ENCODE data around the gene ALOX5AP. TPM values are rescaled to one million over a fixed set of nuclear protein-coding genes. Genes with fewer than 3 reads are reported as not detected.

Gene ALOX5AP
- total RNA-seq, 1 experiment from 2014 or later: not detected

DNA sequence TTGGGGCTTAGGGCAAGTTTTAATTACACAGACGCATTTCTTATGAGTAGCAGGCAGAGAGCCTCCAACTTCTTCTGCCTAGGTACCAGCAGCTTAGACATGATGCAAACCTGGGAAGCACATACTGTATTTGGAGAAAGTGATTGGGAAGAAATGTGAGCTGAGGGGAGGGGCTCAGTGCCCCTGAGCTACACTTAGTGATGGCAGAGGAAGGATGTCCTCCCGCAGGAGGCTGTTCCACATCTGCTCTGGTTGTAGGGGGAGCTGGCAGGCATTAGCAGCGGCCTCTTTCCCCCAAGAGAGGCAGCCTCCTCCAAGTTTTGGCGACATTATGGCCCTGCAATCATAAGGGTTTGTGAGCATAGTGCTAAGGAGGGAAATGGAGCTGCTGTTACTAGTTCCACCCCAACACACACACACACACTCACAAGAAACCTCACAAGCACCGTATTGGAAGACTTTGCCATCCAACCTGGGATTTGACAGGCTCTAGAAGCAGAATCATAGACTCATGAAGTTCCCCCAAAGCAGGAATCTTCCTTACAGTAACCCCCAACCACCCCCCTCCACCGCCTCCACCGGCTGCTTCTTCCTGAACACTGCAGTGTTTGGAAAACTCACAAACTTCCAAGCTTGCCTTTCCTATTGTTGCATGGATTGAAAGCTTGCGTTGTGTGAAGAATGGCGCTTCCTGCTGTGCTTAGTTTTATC, 3.3 kb downstream of the ALOX5AP start:
- ChIA-PET CTCF (no interaction called here), POLR2A (ENCODE audit: low non-redundant PET) (interaction anchor here (0.5 to 0.6 kb wide), 2 partner anchors 17 to 274 kb away, joined by 4 to 8 read pairs; no protein-coding TSS in a partner anchor)
- TF ChIP-seq, protein P1, sequence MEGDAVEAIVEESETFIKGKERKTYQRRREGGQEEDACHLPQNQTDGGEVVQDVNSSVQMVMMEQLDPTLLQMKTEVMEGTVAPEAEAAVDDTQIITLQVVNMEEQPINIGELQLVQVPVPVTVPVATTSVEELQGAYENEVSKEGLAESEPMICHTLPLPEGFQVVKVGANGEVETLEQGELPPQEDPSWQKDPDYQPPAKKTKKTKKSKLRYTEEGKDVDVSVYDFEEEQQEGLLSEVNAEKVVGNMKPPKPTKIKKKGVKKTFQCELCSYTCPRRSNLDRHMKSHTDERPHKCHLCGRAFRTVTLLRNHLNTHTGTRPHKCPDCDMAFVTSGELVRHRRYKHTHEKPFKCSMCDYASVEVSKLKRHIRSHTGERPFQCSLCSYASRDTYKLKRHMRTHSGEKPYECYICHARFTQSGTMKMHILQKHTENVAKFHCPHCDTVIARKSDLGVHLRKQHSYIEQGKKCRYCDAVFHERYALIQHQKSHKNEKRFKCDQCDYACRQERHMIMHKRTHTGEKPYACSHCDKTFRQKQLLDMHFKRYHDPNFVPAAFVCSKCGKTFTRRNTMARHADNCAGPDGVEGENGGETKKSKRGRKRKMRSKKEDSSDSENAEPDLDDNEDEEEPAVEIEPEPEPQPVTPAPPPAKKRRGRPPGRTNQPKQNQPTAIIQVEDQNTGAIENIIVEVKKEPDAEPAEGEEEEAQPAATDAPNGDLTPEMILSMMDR (conservative IDR thresholded peaks at IDR 0.05; ENCODE audit: low read depth, low read length): no peak
- TF ChIP-seq EZH2 (IDR thresholded peaks at IDR 0.05; ENCODE audit: borderline replicate concordance, low read depth, low read length, poor library complexity, severe bottlenecking): no peak
- intact Hi-C loops (cut with micrococcal nuclease; ENCODE audit: unreplicated experiment): no loop called here
- H3K27ac ChIP-seq (ENCODE audit: low read depth, low read length, poor library complexity, severe bottlenecking): no peak overlapping the region
- peaks cover 18% of the 10 kb centered on the region for H3K4me1 ChIP-seq (ENCODE audit: insufficient read depth, low read length, poor library complexity, severe bottlenecking)
- DNase-seq (ENCODE audit: low spot score): peak; percentile 14
- no peaks in the 10 kb centered on the region for H3K9me3 ChIP-seq (ENCODE audit: low read depth, low read length, poor library complexity, severe bottlenecking)
- H3K27me3 ChIP-seq (replicated peaks; ENCODE audit: insufficient read depth, low read depth, low read length, poor library complexity): no peaks in the 10 kb centered on the region
- no peak overlapping the region for H3K4me3 ChIP-seq (ENCODE audit: low read depth, low read length, poor library complexity, severe bottlenecking)
- no peaks in the 10 kb centered on the region for H3K36me3 ChIP-seq (ENCODE audit: insufficient read depth, low read length, poor library complexity, severe bottlenecking)
- BruUV-seq (replicated peaks): no TSS peak

DNA sequence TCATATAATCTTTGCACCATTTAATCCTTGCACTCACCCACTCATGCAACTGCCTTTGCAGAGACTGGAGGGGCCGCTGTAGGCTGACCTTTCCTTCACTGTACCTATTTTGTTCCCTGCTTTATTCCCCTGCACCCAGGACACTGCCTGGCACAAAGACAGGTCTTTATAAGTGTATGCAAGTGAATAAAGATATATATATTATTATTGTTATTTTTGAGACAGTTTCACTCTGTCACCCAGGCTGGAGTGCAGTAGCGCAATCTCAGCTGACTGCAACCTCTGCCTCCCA, 3.8 kb downstream of the ALOX5AP start:
- Histone ChIP-seq H3K27ac (ENCODE audit: low read depth, low read length, poor library complexity, severe bottlenecking) (no peak overlapping the region), H3K4me1 (ENCODE audit: insufficient read depth, low read length, poor library complexity, severe bottlenecking) (peaks cover 18% of the 10 kb centered on the region)

DNA sequence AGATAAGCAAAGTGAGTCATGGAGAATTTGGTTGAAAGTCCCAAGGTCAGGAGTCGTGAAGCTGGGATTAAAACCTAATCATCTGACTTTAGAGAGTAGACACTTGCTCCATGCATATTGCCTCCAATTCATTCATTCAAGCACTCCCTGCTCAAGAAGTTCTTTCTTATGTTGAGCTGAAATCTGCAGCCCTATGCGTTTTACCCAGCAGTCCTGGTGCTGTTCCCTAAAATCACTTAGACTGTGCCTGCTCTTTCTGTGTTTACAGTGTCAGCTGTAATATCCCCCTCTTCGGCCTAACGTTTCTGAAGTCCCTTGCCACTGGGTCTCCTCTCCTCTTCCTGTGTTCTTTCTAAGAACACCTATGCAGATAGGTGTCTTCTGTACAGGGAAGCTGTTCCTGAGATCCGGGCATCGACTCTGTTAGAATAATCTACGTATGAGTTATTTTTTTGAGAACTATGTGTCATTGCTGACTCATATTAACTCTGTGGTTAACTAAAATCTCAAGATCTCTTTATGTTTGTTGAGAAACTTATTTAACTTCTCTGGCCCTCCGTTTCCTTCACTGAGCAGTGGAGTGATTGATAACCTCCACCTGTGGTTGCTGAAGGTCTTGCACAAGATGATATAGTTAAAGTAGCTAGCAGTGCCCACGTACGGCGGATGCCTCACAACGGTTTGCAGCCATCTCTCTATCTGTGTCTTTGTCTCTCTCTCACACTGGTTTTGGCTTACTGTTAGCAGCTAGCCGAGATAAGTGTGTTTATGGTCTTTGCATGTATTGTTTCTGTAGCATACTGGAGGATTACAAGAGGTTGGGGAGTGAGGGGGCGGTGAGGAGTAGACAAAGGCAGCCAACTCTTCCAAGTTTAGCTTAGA, 4.7 kb downstream of the ALOX5AP start:
- no peaks in the 10 kb centered on the region for H3K9me3 ChIP-seq (ENCODE audit: low read depth, low read length, poor library complexity, severe bottlenecking)
- no peaks in the 10 kb centered on the region for H3K36me3 ChIP-seq (ENCODE audit: insufficient read depth, low read length, poor library complexity, severe bottlenecking)
- H3K4me1 ChIP-seq (ENCODE audit: insufficient read depth, low read length, poor library complexity, severe bottlenecking): peaks cover 18% of the 10 kb centered on the region
- ChIA-PET CTCF (no interaction called here), POLR2A (ENCODE audit: low non-redundant PET) (no interaction called here)
- no peak for TF ChIP-seq EZH2 (IDR thresholded peaks at IDR 0.05; ENCODE audit: borderline replicate concordance, low read depth, low read length, poor library complexity, severe bottlenecking)
- TF ChIP-seq, protein P1 (conservative IDR thresholded peaks at IDR 0.05; ENCODE audit: low read depth, low read length): no peak
- intact Hi-C loops (cut with micrococcal nuclease; ENCODE audit: unreplicated experiment): no loop called here
- no peak overlapping the region for H3K4me3 ChIP-seq (ENCODE audit: low read depth, low read length, poor library complexity, severe bottlenecking)
- BruUV-seq (replicated peaks): no TSS peak
- peak; percentile 36 for DNase-seq (ENCODE audit: low spot score)
- H3K27ac ChIP-seq (ENCODE audit: low read depth, low read length, poor library complexity, severe bottlenecking): no peak overlapping the region
- no peaks in the 10 kb centered on the region for H3K27me3 ChIP-seq (replicated peaks; ENCODE audit: insufficient read depth, low read depth, low read length, poor library complexity)

More for the DNA sequence above, 3.8 kb downstream of the ALOX5AP start:
- Histone ChIP-seq H3K27me3 (replicated peaks; ENCODE audit: insufficient read depth, low read depth, low read length, poor library complexity) (no peaks in the 10 kb centered on the region), H3K4me3 (ENCODE audit: low read depth, low read length, poor library complexity, severe bottlenecking) (no peak overlapping the region), H3K36me3 (ENCODE audit: insufficient read depth, low read length, poor library complexity, severe bottlenecking) (no peaks in the 10 kb centered on the region), H3K9me3 (ENCODE audit: low read depth, low read length, poor library complexity, severe bottlenecking) (no peaks in the 10 kb centered on the region)
- intact Hi-C loops (cut with micrococcal nuclease; ENCODE audit: unreplicated experiment): no loop called here
- ChIA-PET POLR2A (ENCODE audit: low non-redundant PET) (no interaction called here), CTCF (no interaction called here)
- no peak for DNase-seq (ENCODE audit: low spot score)
- no TSS peak for BruUV-seq (replicated peaks)
- no peak for TF ChIP-seq EZH2 (IDR thresholded peaks at IDR 0.05; ENCODE audit: borderline replicate concordance, low read depth, low read length, poor library complexity, severe bottlenecking)
- TF ChIP-seq, protein P1 (conservative IDR thresholded peaks at IDR 0.05; ENCODE audit: low read depth, low read length): no peak
